Measurements from ENCODE around the gene PARVG.

PARVG gene

DNA sequence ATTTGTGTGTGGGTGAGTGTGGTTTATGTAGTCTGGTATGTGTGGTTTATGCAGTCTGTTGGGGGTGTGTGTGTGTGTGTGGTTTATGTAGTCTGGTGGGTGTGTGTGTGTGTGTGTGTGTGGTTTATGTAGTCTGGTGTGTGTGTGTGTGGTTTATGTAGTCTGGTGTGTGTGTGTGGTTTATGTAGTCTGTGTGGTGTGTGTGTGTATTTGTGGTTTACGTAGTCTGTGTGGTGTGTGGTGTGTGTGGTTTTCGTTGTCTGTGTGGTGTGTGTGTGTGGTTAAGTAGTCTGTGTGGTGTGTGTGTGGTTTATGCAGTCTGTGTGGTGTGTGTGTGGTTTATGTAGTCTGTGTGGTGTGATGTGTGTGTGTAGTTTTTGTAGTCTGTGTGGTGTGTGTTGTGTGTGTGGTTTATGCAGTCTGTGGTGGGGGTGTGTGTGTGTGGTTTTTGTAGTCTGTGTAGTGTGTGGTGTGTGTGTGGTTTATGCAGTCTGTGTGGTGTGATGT, 26.2 kb upstream of the PARVG start:
- no peak for DNase-seq (ENCODE audit: low spot score)

DNA sequence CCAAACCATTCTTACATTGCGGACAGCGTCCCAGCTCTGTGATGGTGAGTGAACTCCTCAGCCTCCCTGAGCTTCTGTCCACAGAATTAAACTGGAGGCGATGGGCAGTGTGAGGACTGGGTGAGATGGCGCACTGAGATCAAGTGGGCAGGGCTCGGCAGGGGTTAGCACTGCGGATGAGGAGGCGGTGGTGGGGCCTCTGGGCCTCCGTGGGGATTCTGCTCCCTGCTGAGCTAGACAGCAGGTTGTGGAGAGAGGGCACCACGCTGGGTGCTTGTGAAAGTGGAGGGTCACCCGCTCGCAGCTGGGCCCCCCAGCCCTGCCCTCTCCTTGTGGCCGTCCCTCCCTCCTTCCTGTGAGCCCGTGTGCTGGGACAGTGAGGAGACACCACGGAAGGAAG, 25.6 kb upstream of the PARVG start:
- no peak for DNase-seq (ENCODE audit: low spot score)

DNA sequence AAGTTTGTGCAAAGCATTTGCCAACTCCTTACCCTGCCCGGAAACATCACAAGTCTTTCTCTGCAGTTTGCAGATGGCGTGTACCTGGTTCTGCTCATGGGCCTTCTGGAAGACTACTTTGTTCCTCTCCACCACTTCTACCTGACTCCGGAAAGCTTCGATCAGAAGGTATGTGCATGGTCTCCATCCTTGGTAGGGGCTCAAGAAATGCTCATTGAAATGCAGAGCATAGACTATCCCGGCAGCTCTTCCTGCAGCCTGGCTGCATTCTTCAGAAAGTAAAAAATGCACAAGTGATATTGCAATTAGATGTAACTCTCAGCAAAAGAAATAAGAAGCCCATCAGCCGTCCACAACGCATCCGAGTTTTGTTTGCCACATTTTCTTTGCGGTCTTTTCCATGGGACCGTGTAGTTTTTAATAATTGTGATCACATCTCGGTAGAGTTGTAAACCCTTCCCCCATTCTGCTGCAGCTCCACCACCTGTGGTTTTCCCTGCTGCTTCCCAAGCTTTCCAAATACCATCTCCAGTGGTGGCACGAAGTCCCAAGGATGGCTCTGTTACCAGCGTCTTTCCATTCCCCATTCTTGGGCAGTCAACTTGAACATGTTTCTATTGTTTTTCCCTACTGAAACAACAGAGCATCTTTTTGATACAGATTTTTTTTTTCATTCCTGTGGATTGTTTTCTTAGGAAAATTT, 22.7 kb upstream of the PARVG start:
- DNase-seq (ENCODE audit: low spot score): no peak

DNA sequence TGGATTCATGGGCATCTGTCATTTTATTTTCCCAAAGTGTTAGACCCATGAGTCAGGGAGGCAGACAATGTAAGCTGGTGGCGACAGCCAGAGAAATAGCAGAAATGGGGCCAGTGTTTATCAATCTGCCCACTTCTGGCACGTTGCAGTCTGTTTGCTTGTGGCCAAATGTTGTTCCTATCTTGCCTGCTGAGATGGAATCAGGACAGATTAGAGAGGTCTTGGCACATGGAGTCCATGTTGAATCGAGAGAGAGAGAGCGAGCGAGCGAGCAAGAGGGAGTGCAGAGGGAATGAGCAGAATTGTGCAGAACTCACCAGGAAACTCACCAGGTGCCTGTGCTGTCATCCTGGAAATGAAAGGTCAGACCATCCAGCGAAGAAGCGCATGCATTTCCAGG, 21.9 kb upstream of the PARVG start:
- no peak for DNase-seq (ENCODE audit: low spot score)

DNA sequence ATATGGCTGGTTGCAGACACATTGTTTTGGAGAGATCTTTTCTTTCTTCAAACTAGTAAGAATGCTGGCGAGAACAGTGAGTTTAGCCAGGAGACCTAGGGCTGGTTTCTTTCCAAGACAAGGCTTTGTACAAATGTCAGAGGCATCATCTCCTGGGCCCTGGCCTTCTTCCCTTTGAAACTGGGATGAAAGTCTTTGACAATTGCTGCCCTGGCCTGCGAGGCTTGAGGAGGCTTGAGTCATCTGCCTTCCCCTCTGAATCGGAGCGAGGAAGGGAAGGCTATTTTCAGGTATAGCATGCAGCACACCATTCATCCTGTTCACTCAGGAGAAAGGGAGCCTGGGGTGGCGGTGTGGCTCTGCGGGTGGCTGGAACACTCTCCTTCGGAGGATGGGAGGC, 21.5 kb upstream of the PARVG start:
- no peak for DNase-seq (ENCODE audit: low spot score)

DNA sequence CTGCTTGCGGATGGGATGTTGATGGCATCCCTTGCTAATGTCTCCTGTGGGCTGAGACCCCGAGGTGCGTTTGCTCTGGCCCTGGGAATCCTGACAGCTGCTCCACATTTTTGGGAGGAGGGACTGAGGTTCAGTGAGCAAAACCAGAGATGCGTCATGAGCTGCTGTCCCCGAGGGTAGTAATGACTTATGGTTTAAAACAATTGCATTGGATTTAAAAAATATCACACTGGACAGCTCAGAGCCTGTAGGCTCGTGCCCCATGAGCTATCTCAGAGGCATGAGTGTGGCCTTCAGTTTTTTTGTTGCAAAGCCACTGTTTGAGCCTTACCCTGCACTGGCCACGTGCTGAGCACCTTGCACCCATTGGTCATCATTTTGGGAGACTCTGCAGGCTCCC, 20.9 kb upstream of the PARVG start:
- no peak for DNase-seq (ENCODE audit: low spot score)

DNA sequence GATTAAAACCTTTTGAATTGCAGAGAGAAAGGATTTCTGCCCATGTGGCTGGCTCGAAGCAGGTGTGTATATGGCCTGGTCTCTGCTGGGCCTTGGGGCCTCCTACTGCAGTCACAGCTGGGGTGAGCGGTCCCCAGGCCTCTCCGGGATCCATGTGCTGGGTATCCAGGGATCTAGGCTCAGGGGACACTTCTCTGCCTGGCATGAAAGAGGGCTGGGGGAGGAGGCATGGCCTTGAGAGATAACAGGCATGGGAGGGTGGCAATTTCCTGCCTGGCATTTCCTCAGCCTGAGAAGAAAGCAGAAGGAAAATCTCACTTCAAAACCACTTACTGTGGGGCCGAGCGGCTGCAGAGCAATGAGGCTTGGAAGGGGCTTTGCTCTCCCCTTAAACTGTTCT, 20.3 kb upstream of the PARVG start:
- no peak for DNase-seq (ENCODE audit: low spot score)

DNA sequence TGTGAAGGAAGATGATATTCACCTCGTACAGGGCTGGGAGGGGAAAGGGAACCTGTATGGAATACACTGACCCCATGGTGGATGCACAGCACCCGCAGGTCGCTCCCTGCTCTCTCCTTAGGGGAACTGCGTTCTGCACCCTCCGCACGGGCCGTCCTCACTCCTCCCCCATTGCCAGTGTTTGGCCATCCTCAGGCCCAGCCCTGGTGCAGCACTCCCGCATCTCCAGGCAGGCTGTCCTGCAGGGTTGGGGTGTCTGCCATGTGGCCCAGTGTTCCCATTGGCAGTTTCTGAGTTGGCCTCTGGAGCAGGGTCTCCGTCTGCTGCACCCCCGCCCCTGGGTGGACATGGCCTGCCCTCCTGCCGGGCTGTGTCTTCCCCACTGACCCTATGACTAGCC, 19.1 kb upstream of the PARVG start:
- DNase-seq (ENCODE audit: low spot score): no peak

DNA sequence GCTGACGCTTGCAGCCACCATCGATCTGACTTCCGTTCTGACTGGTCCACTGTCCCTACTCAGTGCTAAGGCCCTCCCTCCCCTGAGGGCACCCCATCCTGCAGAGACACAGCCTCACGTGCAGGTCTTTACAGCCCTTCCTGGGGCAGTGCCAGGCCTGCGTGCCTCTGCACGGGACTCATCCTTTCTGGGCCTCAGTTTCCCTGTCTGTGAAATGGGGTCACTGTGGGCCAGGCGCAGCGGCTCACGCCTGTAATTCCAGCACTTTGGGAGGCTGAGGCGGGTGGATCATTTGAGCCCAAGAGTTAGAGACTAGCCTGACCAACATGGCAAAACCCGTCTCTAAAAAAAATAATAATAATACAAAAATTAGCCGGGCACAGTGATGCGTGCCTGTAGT, 17.8 kb upstream of the PARVG start:
- DNase-seq (ENCODE audit: low spot score): no peak

DNA sequence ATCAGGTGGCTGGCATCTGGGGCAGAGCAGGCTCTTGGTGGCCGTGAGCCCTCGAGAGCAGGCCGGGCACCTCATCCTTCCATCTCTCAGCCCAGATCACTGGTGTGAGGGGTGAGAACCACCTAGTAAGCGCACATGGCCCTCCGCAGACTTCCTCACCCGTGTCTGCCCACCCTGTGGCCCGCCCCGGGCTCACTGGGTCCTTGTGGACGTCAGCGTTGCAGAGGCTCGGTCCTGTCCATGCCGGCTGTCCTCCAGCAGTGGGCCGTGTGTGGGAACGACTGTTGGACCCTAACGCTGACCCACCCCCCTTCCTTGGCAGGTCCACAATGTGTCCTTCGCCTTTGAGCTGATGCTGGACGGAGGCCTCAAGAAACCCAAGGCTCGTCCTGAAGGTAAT, 17.2 kb upstream of the PARVG start:
- DNase-seq (ENCODE audit: low spot score): no peak

DNA sequence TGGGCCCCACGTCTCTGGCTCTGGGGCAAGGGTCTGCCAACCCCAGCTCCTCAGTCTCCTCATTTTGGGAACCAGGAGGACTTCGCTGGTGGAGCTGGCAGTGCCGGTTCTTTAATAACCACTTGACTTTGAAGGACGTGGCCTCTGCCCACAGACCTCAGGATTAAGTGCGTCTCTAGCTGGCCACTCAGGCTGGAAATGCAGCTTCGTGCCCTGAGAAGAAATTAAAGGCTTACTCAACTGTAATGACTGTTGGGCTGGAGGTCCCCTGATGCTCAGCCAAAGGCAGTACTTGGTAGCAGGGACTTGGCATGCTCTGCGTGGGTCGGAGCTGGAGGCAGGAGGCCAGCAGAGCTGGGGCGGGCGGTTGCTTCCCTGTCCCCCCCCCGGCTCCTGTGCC, 16.7 kb upstream of the PARVG start:
- no peak for DNase-seq (ENCODE audit: low spot score)

DNA sequence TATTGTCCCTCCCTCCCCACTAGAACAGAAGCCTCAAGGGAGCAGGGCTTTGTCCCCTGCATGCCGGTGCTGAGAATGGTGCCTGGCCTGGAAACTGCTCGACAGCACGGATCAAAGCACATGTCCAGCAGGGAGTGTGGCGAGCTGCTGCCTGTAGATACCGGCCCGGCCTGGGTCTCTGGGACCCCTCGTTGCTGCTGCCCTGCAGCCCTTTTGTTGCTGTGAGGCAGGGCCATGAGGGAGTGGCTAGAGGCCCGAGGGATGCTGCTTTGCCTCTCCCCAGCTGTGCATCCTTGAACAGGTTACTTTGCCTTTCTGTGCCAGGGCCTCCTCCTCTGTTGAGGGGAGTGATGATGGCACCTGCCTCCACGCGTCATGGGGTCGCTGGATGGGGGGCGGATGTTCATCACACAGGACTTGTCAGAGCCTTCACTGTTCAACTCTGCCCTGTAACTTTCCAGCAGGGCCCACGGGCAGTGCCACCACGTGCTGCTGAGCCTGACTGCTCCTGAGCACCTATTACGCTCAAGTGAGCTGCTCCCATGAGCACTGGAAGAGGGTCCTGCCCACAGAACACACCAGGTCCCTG, 15.3 kb upstream of the PARVG start:
- DNase-seq (ENCODE audit: low spot score): no peak

DNA sequence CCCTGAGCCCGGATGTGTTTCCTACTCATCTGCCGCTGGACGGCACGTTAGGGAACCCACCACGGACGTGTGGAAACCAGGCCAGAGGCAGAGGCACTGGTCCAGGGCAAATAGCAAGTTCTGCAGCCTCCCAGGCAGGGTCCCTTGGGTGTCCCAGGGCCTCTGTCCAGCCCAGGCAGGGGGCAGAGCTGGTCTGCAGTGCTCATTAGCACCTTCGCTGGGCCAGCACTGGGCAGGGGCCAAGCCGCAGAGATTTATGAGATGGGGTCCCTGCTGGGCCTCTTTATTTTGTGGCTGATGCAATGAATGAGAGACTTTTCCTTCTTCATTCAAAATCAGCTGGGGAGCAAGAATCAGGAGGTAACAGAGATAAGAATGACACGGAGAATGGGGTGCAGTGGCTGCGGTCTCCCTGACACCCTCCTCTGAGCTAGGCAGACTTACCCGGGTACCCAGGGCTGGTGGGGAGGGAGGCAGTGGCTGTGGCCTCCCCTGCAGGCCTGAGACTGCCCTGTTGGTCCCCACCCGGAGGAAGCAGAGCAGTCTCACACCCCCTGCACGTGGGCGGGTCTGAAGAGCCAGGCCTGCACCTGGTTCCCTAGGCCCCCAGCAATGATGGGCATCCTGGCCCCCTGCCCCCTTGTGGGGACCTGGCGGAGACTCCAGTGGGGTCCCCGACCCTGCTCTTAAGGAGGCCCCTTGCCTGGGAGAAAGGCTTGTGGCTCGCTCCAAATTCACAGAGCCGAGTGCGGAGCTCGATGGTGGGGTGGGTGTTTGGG, 14.0 kb upstream of the PARVG start:
- DNase-seq (ENCODE audit: low spot score): no peak

DNA sequence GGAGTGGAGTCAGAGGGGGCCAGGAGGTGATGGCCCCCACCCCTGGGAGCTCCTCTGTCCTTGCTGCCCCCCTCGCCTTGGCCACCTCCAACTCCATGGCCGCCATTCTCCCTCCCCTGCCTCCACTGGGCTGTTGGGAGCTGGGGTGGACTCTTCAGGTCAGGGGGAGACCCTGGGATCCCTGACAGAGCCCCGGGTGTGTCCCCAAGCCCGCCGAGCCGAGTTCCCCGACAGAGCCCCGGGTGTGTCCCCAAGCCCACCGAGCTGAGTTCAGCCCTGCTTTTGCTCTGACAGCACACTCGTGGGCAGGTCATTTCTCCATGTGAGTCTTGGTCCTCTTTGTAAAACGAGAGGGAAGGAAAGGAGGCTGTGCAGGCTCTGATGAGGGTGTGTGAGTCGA, 13.2 kb upstream of the PARVG start:
- no peak for DNase-seq (ENCODE audit: low spot score)

DNA sequence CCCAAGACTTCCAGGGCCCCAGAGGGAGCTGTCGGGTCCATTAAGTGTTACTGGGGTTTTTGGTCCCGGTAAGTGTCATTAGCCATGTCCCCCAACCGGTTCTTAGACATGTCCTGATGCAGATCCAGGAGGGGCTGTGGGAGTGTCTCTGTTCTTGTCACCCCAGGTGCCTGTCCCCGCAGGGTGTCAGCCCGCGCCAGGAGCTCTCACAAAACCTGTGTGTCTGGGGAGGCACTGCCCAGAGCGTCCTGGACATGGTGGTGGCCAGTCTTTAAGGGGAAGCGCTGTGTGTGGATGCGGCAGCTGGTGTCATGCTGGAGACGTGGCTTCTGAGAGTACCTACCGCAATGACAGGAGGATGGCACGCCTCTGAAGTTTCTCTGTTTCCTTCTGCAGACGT, 12.5 kb upstream of the PARVG start:
- DNase-seq (ENCODE audit: low spot score): no peak

DNA sequence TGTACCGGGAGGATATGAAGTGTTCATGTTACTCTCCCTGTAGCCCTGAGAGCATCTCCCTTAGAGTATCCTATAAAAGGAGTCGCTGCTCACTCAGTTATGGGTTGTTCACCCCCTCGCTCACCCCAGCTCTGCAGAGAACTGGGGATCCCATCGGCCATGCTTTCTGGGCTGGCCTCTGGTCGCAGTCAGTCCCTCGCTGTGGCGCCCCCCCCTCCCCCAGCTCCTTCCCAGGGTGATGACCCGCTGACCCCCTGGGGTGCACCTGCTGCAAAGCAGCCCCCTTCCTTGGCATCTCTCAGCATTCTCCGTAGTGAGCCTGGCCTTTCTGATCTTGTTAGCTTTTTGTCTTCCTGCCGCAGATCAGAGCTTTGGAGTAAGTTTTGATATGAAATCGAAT, 10.3 kb upstream of the PARVG start:
- DNase-seq (ENCODE audit: low spot score): no peak

DNA sequence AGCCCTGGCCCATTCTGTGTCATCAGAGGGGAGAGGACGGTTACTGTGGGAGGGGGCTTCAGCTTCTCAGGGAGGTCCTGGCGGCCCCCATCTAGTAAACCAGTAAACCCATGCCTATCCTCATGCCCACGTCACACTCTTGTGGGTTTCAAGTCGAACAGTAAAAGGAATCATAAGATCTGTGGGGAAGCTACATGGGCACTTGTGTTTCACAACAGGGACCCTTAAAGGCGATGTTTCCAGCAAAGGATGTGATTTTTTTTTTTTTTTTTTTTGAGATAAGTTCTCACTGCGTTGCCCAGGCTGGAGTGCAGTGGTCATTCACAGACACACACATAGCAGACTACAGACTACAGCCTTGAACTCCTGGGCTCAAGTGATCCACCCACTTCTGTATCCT, 9.2 kb upstream of the PARVG start:
- DNase-seq (ENCODE audit: low spot score): no peak

DNA sequence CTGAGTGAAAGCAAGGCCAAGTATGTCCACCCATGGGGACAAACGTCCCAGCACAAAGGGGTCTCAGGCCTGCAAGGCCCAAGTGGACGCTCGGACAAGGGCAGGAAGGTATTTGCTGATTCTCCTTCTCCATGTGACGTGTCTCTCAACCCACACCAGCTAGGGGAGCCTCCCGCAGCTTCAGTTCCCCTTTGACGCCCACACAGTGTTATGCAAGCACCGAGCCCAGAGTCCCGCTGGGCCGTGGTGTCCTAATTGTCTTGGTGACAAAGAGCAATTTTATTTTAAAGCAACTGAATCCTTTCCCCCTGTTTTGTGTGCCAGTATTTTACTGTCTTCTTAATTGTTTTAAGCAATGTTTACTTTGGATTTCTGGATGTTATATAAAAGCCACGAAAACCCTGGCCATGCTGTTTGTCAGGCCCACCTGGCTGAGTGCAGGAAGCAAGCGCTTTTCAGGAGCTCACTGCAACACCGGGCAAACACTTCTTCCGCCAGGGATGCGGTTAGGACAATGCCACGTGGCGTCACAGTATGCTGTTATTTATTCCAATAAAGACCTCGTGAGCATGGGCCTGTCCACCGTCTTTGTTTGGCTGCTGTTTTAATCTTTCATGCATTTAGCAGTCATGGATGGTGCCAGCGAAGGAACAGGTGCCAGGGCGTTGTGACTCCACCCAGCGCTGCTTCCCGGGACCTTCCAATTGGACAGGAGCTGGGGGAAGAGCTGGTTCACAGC, 8.2 kb upstream of the PARVG start:
- no peak for DNase-seq (ENCODE audit: low spot score)

DNA sequence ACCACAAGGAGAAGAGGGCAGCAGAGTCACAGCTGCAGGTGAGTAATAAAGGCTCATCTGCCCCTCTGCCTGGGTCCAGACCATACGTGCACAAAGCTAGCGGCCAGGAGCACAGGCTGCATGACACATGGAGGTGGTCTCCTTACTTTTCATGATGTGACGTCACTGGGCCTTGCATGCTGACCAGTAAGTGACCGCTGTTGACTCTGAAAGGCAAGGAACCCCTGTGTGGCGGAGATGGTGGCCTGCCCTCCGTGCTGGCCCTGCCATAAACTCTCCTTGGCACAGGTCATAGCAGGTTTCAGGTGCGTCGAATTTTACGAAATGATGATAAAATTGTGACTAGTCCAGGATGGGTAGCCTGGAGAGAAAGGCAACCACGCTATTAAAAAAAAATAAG, 7.6 kb upstream of the PARVG start:
- DNase-seq (ENCODE audit: low spot score): no peak

DNA sequence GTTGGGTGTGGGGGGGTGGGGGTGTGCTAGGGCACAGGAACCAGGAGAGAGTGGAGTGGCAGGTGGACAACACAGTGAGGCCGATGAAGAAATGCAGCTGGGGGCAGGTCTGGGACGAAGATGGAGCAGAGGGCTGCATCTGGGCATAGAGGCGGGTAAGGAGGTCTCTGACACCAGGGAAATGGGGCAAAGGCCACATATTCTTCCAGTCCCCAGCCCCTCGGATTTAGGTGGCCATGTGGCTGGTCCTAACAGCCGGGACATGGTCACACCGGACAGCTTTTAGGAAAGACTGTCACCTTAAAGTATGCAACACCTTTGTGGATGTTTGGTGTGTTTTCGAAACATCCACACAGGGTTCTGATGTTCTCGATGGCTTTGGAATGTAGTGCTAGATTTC, 5.0 kb upstream of the PARVG start:
- DNase-seq (ENCODE audit: low spot score): no peak

DNA sequence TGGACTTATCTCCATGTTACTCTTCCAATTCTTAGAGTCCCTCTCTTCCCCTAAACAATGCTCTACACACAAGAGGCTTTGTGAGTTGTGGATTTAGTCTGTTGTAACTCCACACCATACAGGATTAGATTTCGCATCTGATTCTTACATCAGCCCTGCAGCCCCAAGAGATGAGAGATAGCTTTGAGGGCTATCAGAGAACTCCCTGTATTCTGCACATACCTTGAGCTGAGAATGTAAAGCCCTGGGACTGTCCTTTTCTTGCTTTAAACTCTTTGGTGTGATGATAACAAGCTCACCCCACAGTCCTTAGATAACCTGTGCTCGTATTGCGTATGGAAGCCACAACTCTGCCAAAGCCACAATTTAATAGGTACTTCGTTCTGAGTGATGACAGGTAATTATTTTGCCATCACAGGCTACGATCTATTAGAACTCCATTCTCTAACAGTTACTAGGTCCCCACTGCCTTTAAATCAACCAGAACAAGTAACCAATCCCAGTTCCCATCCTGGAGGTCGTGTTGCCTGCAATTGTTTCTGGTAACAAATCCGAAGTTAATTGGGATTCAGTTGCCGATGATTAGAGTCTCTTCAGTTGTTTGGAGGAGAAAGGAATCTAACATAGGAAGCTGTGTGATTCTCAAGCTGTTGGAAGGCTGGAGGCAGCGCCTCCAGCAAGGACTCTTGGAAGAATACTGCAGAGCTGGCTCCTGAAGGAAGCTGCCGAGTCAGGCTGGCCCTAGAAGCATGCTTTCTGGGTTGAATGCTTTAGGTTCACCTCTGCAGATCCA, 1.3 kb upstream of the PARVG start:
- no peak for DNase-seq (ENCODE audit: low spot score)
